Measurements from ENCODE around the gene FIG4.
"Not testable (repeated sequence)": the region's sequence is repeated elsewhere in the genome, so short reads cannot be mapped to it uniquely, and the experiment has no call there.

FIG4 gene

GRCh38 chr6:109852713-109853112, 161.6 kb downstream of the FIG4 start:
- no peak for DNase-seq (ENCODE audit: low read depth in 2 of 2)

- DNase-seq (ENCODE audit: low read depth in 2 of 2): no peak
Measured at GRCh38 chr6:109853426-109853825, 162.3 kb downstream of the FIG4 start.

GRCh38 chr6:109853951-109854350, 162.9 kb downstream of the FIG4 start:
- DNase-seq (ENCODE audit: low read depth in 2 of 2): no peak

GRCh38 chr6:109854541-109855308, 163.6 kb downstream of the FIG4 start:
- no peak for DNase-seq (ENCODE audit: low read depth in 2 of 2)

- not testable (repeated sequence) for DNase-seq (ENCODE audit: low read depth in 2 of 2)
Measured at GRCh38 chr6:109855476-109856040, 164.5 kb downstream of the FIG4 start.

DNA sequence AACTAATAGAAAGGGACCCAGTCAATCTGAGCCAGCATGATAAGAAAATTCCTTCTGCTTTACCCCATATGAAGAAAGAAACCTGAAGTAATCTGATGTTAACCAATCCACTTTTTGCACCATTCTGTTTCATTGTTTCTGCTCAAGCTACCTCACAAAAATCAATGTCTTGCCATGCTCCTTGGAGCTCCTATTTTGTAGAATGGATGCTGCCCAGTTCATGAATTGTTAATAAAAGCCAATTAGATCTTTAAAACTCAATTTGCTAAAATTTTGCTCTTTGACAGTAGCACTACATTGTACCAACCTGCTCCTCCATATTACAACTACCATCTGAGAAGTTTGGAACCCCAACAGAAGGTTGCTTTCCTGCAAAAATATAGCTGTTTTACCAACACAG, 170.8 kb downstream of the FIG4 start:
- no peak for DNase-seq (ENCODE audit: low read depth in 2 of 2)

DNA sequence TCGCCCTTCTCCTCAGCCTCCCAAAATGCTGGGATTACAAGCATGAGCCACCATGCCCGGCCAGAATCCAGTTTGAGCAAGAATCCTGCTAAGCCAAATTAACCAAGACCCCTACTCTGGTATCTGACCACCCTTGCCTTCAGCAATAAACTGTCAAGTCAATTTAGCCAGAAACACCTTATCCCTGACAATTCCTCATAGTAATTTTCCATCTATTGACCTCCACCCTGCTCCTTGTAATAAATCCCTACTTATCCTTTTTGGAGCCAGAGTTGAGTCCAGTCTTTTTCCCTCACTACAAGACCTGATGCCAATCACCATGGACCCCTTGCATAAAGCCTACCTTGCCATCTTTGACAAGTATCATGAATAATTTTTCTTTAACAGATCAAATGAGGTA, 173.0 kb downstream of the FIG4 start:
- DNase-seq (ENCODE audit: low read depth in 2 of 2): no peak

DNA sequence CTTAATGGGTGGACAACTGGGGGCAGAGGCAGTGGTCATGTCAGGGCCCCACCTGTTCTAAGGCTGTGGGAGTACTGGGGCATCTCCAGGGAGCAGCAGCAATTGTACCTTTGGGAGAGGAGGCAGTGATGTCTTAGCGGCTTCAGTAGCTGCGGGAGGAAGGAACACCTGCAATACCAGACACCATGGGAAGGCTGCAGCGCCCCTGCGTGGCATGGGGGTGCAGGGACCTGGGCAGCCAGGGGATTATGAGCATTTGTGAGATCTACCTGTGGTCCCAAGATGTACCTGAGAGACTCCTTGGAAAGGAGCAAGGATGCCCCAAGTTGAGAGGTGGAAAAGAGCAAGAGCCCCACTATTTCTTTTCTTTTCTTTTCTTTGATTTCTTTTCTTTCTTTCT, 174.9 kb downstream of the FIG4 start:
- no peak for DNase-seq (ENCODE audit: low read depth in 2 of 2)

- DNase-seq (ENCODE audit: low read depth in 2 of 2): no peak
Measured at GRCh38 chr6:109867009-109867969, 176.2 kb downstream of the FIG4 start.

GRCh38 chr6:109867970-109868358, 176.9 kb downstream of the FIG4 start:
- DNase-seq (ENCODE audit: low read depth in 2 of 2): no peak

GRCh38 chr6:109869398-109870088, 178.4 kb downstream of the FIG4 start:
- not testable (repeated sequence) for DNase-seq (ENCODE audit: low read depth in 2 of 2)

DNA sequence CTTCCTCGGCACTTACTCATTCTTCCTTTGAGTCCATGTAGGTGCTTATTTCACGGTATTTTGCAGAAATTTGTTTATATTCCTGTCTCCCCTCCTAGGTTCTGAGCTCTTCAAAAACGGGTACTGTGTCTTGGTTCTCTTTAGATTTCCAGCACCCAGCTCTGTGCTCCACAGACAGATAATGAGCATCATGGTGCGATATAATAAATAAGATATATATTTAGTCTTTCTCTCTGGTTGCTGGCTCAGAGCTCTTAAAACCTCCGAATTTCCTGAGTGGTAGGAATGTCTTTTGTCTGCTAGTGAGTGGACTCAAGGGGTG, 179.0 kb downstream of the FIG4 start:
- DNase-seq (ENCODE audit: low read depth in 2 of 2): no peak

GRCh38 chr6:109872549-109872948, 181.5 kb downstream of the FIG4 start:
- DNase-seq (ENCODE audit: low read depth in 2 of 2): no peak

- DNase-seq (ENCODE audit: low read depth in 2 of 2): no peak
Measured at GRCh38 chr6:109872968-109873545, 182.0 kb downstream of the FIG4 start.

GRCh38 chr6:109874086-109874485, 183.0 kb downstream of the FIG4 start:
- no peak for DNase-seq (ENCODE audit: low read depth in 2 of 2)

- DNase-seq (ENCODE audit: low read depth in 2 of 2): no peak
Measured at GRCh38 chr6:109874621-109875020, 183.5 kb downstream of the FIG4 start.
